ENCODE data around the gene MAD1L1.

DNA sequence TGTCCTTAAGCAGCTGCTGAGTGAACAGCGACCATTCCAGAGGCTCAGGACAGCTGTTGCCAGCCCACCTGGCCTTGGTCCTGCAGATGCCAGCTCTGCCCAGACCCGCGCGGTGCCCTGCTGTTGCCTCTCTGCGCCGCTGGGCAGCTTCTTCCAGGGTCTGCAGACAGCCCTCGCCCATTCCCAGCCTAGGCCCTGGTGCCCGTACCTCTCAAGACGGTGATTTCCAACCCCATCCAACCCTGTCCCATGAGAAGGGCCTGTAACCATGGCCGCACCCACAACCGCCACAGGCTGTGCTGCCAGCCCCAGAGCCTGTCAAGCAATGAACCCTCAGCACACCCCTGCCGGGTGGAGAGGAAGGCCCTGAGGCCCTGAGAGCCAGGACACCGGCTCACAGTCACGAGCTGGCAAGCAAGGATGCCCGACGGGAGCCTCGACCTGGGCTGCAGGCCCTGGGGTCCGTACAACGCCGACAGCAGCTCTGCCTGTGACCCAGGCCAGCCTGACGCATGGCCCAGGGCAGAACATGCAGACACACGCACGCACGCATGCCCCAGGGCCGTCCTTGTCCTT lies 231.9 kb downstream of the MAD1L1 start:
- TF ChIP-seq, protein P1, sequence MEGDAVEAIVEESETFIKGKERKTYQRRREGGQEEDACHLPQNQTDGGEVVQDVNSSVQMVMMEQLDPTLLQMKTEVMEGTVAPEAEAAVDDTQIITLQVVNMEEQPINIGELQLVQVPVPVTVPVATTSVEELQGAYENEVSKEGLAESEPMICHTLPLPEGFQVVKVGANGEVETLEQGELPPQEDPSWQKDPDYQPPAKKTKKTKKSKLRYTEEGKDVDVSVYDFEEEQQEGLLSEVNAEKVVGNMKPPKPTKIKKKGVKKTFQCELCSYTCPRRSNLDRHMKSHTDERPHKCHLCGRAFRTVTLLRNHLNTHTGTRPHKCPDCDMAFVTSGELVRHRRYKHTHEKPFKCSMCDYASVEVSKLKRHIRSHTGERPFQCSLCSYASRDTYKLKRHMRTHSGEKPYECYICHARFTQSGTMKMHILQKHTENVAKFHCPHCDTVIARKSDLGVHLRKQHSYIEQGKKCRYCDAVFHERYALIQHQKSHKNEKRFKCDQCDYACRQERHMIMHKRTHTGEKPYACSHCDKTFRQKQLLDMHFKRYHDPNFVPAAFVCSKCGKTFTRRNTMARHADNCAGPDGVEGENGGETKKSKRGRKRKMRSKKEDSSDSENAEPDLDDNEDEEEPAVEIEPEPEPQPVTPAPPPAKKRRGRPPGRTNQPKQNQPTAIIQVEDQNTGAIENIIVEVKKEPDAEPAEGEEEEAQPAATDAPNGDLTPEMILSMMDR (tag by site-specific recombination; IDR thresholded peaks at IDR 0.05): no peak
- no peak for TF ChIP-seq OVOL3 (tag by site-specific recombination; IDR thresholded peaks at IDR 0.05)
- no peak for TF ChIP-seq ZNF677 (tag by site-specific recombination; IDR thresholded peaks at IDR 0.05)
- no peak for TF ChIP-seq ZNF239 (tag by site-specific recombination; IDR thresholded peaks at IDR 0.05)

Data from HEK293 (cell line).